Stimulated activated CD8-positive, alpha-beta memory T cell treated with anti-CD3 and anti-CD28 coated beads, Interleukin-15, amount 100 ng/mL, for 1 hour (primary cell): Measurements from ENCODE around the gene PPP4R1.
A peak's percentile ranks its signal among the peaks of the same experiment; 100 is the strongest.
"Not testable (repeated sequence)": the region's sequence is repeated elsewhere in the genome, so short reads cannot be mapped to it uniquely, and the experiment has no call there.

Source experiments
- DNase-seq: peaks from one replicate; pipeline ENCODE4 v3.0.0-alpha.2; 2020; ENCODE audit warnings: low read depth

Gene PPP4R1

DNA sequence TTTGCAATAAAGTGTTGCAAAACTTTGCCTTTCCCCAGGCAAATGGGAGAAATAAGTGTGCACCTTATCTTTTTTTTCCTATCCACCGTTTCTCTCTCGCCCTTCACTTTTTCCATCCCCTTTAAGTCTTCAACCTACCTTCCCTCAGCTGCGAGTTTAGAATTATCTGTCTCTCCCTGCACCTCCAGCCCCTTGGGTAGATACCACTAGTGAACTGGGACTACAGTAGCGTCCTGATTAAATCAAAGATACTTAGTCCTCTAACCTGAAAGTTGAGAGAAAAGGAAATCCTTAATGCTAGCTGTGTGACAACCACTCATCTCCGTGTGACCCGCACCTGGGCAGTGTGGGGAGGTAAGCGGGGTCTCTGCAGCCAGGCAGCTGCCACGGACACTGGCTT lies 16.1 kb upstream of the PPP4R1 start:
- no peak for DNase-seq

GRCh38 chr18:9629709-9630108 lies 15.3 kb upstream of the PPP4R1 start:
- DNase-seq: no peak

DNA sequence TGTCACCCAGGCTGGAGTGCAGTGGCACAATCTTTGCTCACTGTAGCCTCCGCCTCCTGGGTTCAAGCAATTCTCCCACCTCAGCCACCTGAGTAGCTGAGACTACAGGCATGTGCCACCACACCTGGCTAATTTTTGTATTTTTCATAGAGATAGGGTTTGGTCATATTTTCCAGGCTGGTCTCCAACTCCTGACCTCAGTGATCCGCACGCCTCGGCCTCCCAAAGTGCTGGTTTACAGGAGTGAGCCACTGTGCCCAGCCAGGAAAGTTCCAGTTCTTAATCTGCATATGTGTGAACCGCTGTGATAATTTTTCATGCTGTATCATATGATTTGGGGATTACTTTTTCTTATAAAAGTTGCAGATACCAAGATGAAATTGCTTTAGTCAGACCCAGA lies 14.6 kb upstream of the PPP4R1 start:
- DNase-seq: no peak

DNA sequence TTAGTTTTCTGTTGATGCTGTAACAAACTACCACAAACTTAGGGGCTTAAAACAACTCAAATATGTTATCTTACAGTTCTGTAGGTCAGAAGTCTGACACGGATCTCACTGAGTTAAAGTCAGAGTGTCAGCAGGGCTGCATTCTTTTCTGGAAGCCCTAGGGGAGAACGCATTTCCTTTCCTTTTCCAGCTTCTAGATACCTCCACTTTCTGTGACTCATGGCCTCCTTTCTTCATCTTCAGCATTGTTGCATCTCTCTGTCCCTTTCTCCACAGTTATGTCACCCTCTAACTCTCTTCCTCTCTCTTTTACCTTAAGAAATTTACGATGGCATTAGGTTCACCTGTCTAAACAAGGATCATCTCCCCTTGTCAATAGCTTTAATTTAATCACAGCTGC lies 13.3 kb upstream of the PPP4R1 start:
- no peak for DNase-seq

- DNase-seq: no peak
Observed at GRCh38 chr18:9619990-9620389, 5.6 kb upstream of the PPP4R1 start.

DNA sequence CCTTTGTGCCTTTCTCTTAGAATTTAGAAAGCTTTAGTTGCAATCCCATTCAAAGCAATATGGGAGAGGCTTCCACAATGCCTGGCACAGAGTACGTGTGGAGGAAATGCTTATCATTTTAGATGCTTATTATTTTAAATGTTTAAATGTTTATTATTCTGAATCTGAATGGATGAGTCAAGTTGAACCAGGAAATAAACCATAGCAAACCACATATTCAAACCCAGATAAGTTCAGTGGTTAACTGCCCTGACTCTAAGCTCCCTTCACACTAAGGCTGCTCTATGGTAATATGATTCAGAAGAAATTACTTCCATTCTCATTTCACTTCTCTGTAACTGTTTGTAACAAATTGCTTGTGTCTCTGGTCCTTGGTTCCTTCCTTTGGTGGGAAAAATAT lies 5.2 kb upstream of the PPP4R1 start:
- no peak for DNase-seq

- no peak for DNase-seq
Observed at GRCh38 chr18:9619056-9619455, 4.7 kb upstream of the PPP4R1 start.

DNA sequence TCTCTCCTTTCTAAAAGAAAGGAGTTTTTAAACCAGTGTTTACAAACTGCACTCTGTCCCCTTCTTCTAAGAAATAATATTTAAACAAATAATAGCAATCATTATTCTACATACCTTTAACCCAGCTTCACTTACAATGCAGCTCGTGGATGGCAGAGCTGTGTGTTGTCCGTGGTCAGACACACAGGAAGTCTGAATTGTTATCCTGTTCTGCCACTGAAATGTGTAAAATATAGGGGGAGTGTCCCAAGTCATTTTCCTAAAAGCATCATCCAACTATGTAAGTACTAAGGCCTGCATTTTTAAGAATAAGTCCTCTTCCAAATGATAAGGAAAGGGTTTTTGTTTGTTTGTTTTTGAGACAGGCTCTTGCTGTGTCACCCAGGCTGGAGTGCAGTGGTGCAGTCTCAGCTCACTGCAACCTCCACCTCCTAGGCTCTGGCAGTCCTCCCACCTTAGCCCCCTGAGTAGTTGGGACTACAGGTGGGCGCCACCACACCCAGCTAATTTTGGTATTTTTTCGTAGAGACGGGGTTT lies 2.7 kb upstream of the PPP4R1 start:
- no peak for DNase-seq

GRCh38 chr18:9616049-9616448 lies 1.7 kb upstream of the PPP4R1 start:
- no peak for DNase-seq

DNA sequence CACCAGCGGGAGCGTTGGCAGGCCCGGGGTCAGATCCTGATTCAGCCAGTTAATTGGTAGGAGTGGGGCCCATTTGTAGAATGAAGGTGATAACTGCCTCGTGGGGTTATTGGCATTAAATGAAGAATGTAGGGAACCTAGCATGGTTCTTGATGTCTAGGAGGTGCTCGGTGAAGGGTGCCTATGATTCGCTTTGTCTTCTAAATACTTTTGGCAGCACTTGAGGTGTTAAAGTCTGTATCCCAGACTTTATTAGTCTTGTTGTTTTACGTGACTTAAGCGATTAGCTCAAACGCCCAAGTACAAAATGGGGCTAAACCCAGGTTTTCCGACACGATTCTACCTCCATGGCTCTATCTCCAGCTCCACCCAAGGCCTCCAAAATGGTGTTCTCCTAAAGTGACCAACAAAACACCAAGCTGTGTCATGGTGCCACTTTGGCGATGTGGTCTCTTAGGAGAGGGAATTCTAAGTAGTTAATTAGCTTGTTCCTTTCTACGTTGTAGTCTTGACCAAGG lies 980 bp upstream of the PPP4R1 start:
- no peak for DNase-seq

GRCh38 chr18:9613550-9614400 lies 584 bp downstream of the PPP4R1 start:
- peak; percentile 13 for DNase-seq

DNA sequence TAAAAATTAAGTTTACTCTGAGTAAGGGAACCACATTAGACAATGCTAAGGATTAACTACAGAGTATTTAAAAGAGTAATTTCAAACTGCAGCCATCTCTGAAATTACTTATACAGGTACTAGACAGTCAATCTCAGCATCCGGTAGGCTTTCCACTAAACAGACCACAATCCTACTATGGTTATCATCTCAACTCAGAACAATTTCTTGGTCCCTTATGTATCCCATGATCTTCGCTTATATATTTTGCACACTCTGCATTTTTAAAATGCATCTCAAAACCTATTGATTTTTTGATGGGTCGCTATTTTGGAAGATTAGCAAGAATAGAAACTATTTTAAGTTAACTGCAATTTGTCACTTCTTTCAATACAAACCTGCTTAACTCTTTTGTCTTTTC lies 1.4 kb downstream of the PPP4R1 start:
- DNase-seq: no peak

DNA sequence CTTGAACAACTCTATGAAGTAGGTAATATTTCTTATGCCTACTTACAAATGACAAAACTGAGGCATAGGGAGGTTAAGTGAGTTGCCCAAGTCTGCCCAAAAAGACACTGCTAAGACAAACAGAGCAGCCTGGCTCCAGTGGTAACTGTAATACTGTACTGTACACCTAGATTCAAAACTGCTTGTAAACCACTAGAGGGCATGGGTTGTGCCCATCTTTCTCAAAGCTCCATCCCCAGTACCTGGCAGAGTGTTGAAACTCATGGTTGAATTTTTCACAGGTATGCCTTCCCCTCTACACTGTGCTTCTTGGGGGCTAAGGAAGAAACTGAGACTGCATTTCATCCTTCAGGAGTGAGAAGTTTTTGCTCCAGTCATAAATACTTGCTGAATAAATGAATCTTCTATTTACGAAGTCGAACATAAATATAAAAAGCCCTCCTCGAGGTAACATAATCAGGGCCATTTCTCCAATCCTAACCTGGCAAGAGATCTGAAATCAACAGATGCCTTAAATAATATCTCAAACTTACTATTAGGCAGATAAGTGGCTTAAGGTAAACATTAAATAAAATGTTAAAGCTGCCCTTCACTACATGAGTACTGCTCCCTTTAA lies 2.0 kb downstream of the PPP4R1 start:
- DNase-seq: peak; percentile 11

- no peak for DNase-seq
Observed at GRCh38 chr18:9609190-9609589, 5.2 kb downstream of the PPP4R1 start.

- no peak for DNase-seq
Observed at GRCh38 chr18:9608728-9609127, 5.6 kb downstream of the PPP4R1 start.

DNA sequence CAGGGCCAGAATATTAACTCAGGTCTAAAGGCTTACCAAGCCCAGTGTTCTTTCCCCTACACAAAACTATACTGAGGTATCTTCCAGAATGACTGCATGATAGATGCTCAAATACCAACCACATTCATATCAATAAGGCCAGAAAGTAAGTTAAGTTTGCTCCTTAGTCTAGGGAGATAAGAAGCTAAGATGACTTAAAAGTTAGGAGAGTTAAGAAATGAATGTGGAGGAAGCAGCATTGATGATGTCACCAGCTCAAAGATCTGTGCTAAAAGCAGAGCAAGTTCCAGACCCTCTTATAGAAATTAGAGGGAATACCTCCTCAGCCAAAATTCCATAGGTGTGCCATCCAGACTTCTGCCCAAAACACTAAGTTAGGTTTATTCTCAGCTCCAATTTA lies 6.1 kb downstream of the PPP4R1 start:
- no peak for DNase-seq

DNA sequence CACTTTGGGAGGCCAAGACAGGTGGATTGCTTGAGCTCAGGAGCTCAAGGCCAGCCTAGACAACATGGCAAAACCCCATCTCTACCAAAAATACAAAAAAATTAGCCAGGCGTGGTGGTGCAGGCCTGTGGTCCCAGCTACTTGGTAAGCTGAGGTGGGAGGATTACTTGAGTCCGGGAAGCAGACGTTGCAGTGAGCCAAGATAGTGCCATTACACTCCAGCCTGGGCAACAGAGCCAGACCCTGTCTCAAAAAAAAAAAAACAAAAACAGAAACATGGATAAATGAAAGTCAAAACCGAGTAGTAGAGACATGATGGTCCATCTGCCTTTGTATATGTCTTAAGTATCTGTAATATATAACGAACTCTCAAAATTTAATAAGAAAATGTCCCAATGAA lies 7.2 kb downstream of the PPP4R1 start:
- DNase-seq: not testable (repeated sequence)

GRCh38 chr18:9606039-9606438 lies 8.3 kb downstream of the PPP4R1 start:
- DNase-seq: no peak

- no peak for DNase-seq
Observed at GRCh38 chr18:9604348-9604747, 10.0 kb downstream of the PPP4R1 start.

GRCh38 chr18:9599328-9599727 lies 15.0 kb downstream of the PPP4R1 start:
- DNase-seq: no peak

DNA sequence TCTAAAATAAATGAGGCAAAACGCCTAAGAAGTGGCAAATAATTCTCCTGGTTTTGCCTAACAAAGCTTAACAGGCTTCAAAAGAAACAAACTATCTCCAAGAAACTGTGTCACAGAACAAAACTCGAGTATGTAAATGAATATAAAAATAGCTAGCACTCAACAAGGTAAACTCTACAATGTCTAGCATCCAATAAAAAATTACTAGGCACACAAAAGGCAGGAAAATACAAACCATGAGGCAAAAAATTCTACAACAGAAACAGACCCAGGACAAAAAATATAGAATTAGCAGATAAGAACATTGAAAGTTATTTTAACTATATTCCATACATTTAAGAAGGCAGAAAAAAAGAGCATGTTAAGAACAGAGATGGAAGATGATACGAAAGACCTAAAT lies 16.8 kb downstream of the PPP4R1 start:
- DNase-seq: no peak

GRCh38 chr18:9596843-9597526 lies 17.4 kb downstream of the PPP4R1 start:
- no peak for DNase-seq

DNA sequence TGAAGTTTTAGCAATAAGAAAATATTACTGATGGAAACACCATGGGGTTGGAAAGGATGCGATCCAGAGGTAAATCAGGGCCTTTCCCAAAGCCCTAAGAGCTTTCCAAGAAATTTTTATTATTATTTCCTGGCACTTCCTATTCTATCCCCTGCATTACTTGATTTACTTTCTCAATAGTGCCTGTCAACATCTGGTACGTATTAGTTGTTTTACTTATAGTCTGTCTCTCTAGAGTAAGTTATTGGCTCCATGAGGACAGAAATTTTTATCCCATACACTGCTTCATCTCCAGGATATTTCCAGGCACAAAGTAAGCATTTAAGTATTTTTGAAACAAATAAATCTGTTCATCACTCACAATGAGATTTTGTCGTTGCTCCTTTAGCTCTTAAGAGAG lies 18.1 kb downstream of the PPP4R1 start:
- no peak for DNase-seq
